SK-N-SH (cell line): ENCODE results near the gene GFY. TPM values are rescaled to one million over a fixed set of nuclear protein-coding genes. Genes with fewer than 3 reads are reported as not detected.

Source experiments
- CTCF ChIA-PET: fragments of 300-600, 350-600 bp; formaldehyde crosslinking; extraction: SDS; loops from one replicate; lab custom pipeline; 2021; lab: Yijun Ruan, JAX
- POLR2A ChIA-PET: fragments of 350-600 bp; sonication (Branson Sonifier 250); formaldehyde crosslinking; extraction: SDS; loops from one replicate; lab custom pipeline; 2020; ENCODE audit warnings: antibody characterized with exemption, inconsistent platforms; lab: Yijun Ruan, JAX
- DNase-seq: peaks from one replicate; pipeline ENCODE4 v3.0.0; 2012
- H2AFZ ChIP-seq: fragments of 200-600 bp; sonication (generic); 2 replicates; pipeline ENCODE4 v1.8.1; 2016; ENCODE audit warnings: antibody characterized with exemption, mild to moderate bottlenecking, low read depth
- H3F3A ChIP-seq: fragments of 200-600 bp; sonication (generic); replicated peaks from 2 replicates; pipeline ENCODE3; 2016; ENCODE audit warnings: antibody characterized with exemption, mild to moderate bottlenecking; ENCODE audit not compliant: insufficient read depth
- H3K27ac ChIP-seq, 2 experiments: fragments of 200-500 bp in 1 of 2; fragments of 200-600 bp in 1 of 2; sonication (Bioruptor generic) in 1 of 2; sonication (generic), shearing (Covaris generic) in 1 of 2; 2 replicates each; pipeline versions ENCODE4 v1.5.1 to v1.6.1; 2014 to 2016; ENCODE audit warnings: low read depth in 2 of 2, inconsistent platforms in 1 of 2, low read length in 1 of 2, mild to moderate bottlenecking in 1 of 2, mixed read lengths in 1 of 2
- H3K27me3 ChIP-seq: fragments of 200-600 bp; sonication (generic), shearing (Covaris generic); 2 replicates; pipeline ENCODE4 v1.6.1; 2016; ENCODE audit warnings: mixed run types; ENCODE audit not compliant: insufficient read depth
- H3K36me3 ChIP-seq, 2 experiments: fragments of 200-500 bp in 1 of 2; fragments of 200-600 bp in 1 of 2; sonication (Bioruptor generic) in 1 of 2; sonication (generic) in 1 of 2; replicated peaks in 1 of 2; 2 replicates each; pipeline versions ENCODE3 to v1.5.1; 2014 to 2016; ENCODE audit warnings: low read length in 1 of 2, mild to moderate bottlenecking in 1 of 2; ENCODE audit not compliant: insufficient read depth in 2 of 2, control insufficient read depth in 1 of 2
- H3K4me1 ChIP-seq, 2 experiments: fragments of 200-500 bp in 1 of 2; fragments of 200-600 bp in 1 of 2; sonication (Bioruptor generic) in 1 of 2; sonication (generic), shearing (Covaris generic) in 1 of 2; 2 replicates each; pipeline versions ENCODE4 v1.5.1 to v1.6.1; 2014 to 2016; ENCODE audit warnings: low read depth in 1 of 2, low read length in 1 of 2, mixed run types in 1 of 2; ENCODE audit not compliant: insufficient read depth in 2 of 2, control insufficient read depth in 1 of 2
- H3K4me2 ChIP-seq: fragments of 200-600 bp; sonication (generic), shearing (Covaris generic); 2 replicates; pipeline ENCODE4 v1.6.1; 2017; ENCODE audit warnings: mixed run types
- H3K4me3 ChIP-seq, 2 experiments: fragments of 200-500 bp in 1 of 2; fragments of 200-600 bp in 1 of 2; sonication (Bioruptor generic) in 1 of 2; sonication (generic), shearing (Covaris generic) in 1 of 2; 2 replicates each; pipeline versions ENCODE4 v1.5.1 to v1.8.1; 2014 to 2016; ENCODE audit warnings: low read depth in 2 of 2, inconsistent platforms in 1 of 2, low read length in 1 of 2, mild to moderate bottlenecking in 1 of 2, mixed read lengths in 1 of 2, moderate library complexity in 1 of 2
- H3K79me2 ChIP-seq: fragments of 200-600 bp; sonication (generic); 2 replicates; pipeline ENCODE4 v1.8.1; 2017; ENCODE audit warnings: mild to moderate bottlenecking; ENCODE audit not compliant: insufficient read depth
- H3K9ac ChIP-seq: fragments of 200-600 bp; sonication (generic); 2 replicates; pipeline ENCODE4 v1.6.1; 2017; ENCODE audit warnings: mixed run types
- H3K9me2 ChIP-seq: fragments of 200-600 bp; sonication (generic); 2 replicates; pipeline ENCODE4 v1.6.1; 2017; ENCODE audit warnings: mixed run types
- H3K9me3 ChIP-seq: fragments of 200-600 bp; sonication (generic); 2 replicates; pipeline ENCODE4 v1.6.1; 2017; ENCODE audit warnings: mixed run types, mild to moderate bottlenecking, moderate library complexity
- H4K20me1 ChIP-seq: fragments of 200-600 bp; sonication (generic); 2 replicates; pipeline ENCODE4 v1.6.1; 2017; ENCODE audit warnings: mild to moderate bottlenecking, mixed run types; ENCODE audit not compliant: insufficient read depth
- ELF1 ChIP-seq: IDR thresholded peaks from 2 replicates; pipeline ENCODE4 v1.4.0; 2012
- EP300 ChIP-seq, 2 experiments: IDR thresholded peaks; 2 replicates each; pipeline versions ENCODE4 v1.4.0 to v1.6.1; 2012; ENCODE audit warnings: borderline replicate concordance in 1 of 2, low read depth in 1 of 2, low read length in 1 of 2
- EZH2phosphoT487 ChIP-seq: fragments of 200-600 bp; sonication (generic); IDR thresholded peaks from 2 replicates; pipeline ENCODE4 v1.6.1; 2017; ENCODE audit warnings: low read depth, mixed run types, mild to moderate bottlenecking, antibody characterized with exemption, moderate library complexity, borderline replicate concordance
- FOXJ3 ChIP-seq: sonication (generic); formaldehyde crosslinking; IDR thresholded peaks from 2 replicates; pipeline ENCODE4 v1.5.1; 2020; ENCODE audit warnings: mild to moderate bottlenecking, missing genetic modification reagents
- GABPA ChIP-seq: IDR thresholded peaks from 2 replicates; pipeline ENCODE4 v1.4.0; 2012; ENCODE audit warnings: low read depth, mild to moderate bottlenecking
- GATA2 ChIP-seq: sonication (generic); formaldehyde crosslinking; IDR thresholded peaks from 2 replicates; pipeline ENCODE4 v1.5.0; 2020; ENCODE audit warnings: mild to moderate bottlenecking, missing genetic modification reagents
- NRF1 ChIP-seq: IDR thresholded peaks from 2 replicates; pipeline ENCODE4 v1.6.1; 2012; ENCODE audit warnings: low read depth, mild to moderate bottlenecking, low read length
- POLR2AphosphoS5 ChIP-seq: IDR thresholded peaks from 2 replicates; pipeline ENCODE4 v1.6.1; 2012; ENCODE audit warnings: low read depth, low read length
- SIN3A ChIP-seq: IDR thresholded peaks from 2 replicates; pipeline ENCODE4 v1.6.1; 2012; ENCODE audit warnings: low read depth, mild to moderate bottlenecking, low read length, moderate library complexity, borderline replicate concordance
- SMC3 ChIP-seq: IDR thresholded peaks from 2 replicates; pipeline ENCODE4 v1.6.1; 2012; ENCODE audit warnings: low read depth, low read length, improper control_type of control experiment
- TAF1 ChIP-seq: IDR thresholded peaks from 2 replicates; pipeline ENCODE4 v1.6.1; 2012; ENCODE audit warnings: low read depth, mild to moderate bottlenecking, low read length, moderate library complexity, borderline replicate concordance
- TCF12 ChIP-seq: IDR thresholded peaks from 2 replicates; pipeline ENCODE4 v1.4.0; 2012
- TEAD4 ChIP-seq: IDR thresholded peaks from 2 replicates; pipeline ENCODE4 v1.4.0; 2012; ENCODE audit warnings: mild to moderate bottlenecking, borderline replicate concordance; ENCODE audit not compliant: insufficient read depth
- WGBS: methylation state at CpG from one replicate; pipeline ENCODE4 v1.1.6; 2017; ENCODE audit warnings: low lambda C conversion rate; 5-methylcytosine and 5-hydroxymethylcytosine counted together
- polyA plus RNA-seq, 3 experiments: library from polyadenylated mRNA; depleted of rRNA; stranded (reverse); fragments of >200 nt; gene quantifications; 2 replicates each; pipeline ENCODE4 v1.2.3, GENCODE V29; 2012
- TF ChIP-seq, protein P1 (sequence below): IDR thresholded peaks from 2 replicates; pipeline ENCODE4 v1.4.0; 2012; ENCODE audit warnings: low read depth, borderline replicate concordance
- TF ChIP-seq, protein P2 (sequence below): fragments of 200-600 bp; sonication (generic); IDR thresholded peaks from 2 replicates; pipeline ENCODE4 v1.6.1; 2017; ENCODE audit warnings: antibody characterized with exemption, mild to moderate bottlenecking, moderate library complexity
- TF ChIP-seq, protein P3 (sequence below): IDR thresholded peaks from 2 replicates; pipeline ENCODE4 v1.4.0; 2012; ENCODE audit warnings: low read depth, borderline replicate concordance

Gene GFY
- polyA plus RNA-seq, 1 of the 3 experiments (the other 2 are of a cell fraction) = not detected

DNA sequence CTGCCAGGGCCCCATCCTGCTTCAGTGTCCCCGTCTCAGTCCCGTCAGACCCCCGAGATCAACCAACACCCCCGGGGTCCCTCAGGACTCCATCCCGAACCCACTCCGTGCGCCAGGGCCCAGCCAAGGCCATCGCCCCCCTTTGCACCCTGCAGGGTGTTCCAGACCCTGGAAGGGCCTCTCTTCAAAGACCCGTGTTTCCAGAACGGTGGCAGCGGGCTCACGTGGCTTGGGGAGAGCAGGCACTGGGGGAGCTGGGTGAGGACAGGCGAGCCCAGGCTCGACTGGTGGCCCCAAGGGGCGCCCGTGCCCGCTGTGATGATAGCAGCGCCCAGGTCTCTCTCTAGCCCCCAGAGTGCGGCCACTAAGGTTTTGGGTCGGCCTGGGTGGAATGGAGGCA is 35.8 kb upstream of the GFY start:
- ChIA-PET CTCF (interaction anchor here (3.2 to 8.8 kb wide), 5 partner anchors 9 to 54 kb away, joined by 11 to 149 read pairs (median 51); partner anchors contain the start of genes GFY and SLC17A7), POLR2A (no interaction called here)
- no peak for TF ChIP-seq GABPA
- TF ChIP-seq, protein P1, sequence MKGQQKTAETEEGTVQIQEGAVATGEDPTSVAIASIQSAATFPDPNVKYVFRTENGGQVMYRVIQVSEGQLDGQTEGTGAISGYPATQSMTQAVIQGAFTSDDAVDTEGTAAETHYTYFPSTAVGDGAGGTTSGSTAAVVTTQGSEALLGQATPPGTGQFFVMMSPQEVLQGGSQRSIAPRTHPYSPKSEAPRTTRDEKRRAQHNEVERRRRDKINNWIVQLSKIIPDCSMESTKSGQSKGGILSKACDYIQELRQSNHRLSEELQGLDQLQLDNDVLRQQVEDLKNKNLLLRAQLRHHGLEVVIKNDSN = no peak
- TF ChIP-seq, protein P2, sequence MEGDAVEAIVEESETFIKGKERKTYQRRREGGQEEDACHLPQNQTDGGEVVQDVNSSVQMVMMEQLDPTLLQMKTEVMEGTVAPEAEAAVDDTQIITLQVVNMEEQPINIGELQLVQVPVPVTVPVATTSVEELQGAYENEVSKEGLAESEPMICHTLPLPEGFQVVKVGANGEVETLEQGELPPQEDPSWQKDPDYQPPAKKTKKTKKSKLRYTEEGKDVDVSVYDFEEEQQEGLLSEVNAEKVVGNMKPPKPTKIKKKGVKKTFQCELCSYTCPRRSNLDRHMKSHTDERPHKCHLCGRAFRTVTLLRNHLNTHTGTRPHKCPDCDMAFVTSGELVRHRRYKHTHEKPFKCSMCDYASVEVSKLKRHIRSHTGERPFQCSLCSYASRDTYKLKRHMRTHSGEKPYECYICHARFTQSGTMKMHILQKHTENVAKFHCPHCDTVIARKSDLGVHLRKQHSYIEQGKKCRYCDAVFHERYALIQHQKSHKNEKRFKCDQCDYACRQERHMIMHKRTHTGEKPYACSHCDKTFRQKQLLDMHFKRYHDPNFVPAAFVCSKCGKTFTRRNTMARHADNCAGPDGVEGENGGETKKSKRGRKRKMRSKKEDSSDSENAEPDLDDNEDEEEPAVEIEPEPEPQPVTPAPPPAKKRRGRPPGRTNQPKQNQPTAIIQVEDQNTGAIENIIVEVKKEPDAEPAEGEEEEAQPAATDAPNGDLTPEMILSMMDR = no peak
- TF ChIP-seq TAF1 = no peak
- no peak for TF ChIP-seq GATA2 (CRISPR knock-in tag)
- TF ChIP-seq FOXJ3 = no peak
- no peak for TF ChIP-seq POLR2AphosphoS5
- no peak for TF ChIP-seq SMC3
- TF ChIP-seq, protein P3, sequence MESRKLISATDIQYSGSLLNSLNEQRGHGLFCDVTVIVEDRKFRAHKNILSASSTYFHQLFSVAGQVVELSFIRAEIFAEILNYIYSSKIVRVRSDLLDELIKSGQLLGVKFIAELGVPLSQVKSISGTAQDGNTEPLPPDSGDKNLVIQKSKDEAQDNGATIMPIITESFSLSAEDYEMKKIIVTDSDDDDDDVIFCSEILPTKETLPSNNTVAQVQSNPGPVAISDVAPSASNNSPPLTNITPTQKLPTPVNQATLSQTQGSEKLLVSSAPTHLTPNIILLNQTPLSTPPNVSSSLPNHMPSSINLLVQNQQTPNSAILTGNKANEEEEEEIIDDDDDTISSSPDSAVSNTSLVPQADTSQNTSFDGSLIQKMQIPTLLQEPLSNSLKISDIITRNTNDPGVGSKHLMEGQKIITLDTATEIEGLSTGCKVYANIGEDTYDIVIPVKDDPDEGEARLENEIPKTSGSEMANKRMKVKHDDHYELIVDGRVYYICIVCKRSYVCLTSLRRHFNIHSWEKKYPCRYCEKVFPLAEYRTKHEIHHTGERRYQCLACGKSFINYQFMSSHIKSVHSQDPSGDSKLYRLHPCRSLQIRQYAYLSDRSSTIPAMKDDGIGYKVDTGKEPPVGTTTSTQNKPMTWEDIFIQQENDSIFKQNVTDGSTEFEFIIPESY = no peak
- no peak for TF ChIP-seq EZH2phosphoT487
- TF ChIP-seq EP300 (IDR thresholded peaks at IDR 0.05; ENCODE audit: borderline replicate concordance in 1 of 2, low read depth in 1 of 2, low read length in 1 of 2) = no peak
- no peak for TF ChIP-seq NRF1
- TF ChIP-seq TEAD4 = no peak
- TF ChIP-seq ELF1 = no peak
- no peak for TF ChIP-seq SIN3A
- no peak for TF ChIP-seq TCF12

More for the DNA sequence above, 35.8 kb upstream of the GFY start:
- Histone ChIP-seq H3K9me3 (no peaks in the 10 kb centered on the region), H3K36me3 (no peaks in the 10 kb centered on the region), H3K9me2 (no peaks in the 10 kb centered on the region), H3K4me1 (peaks cover 0 to 3% of the 10 kb centered on the region in 2 experiments; a peak in 1 of 4 replicates), H4K20me1 (no peaks in the 10 kb centered on the region), H2AFZ (no peak overlapping the region), H3K79me2 (no peaks in the 10 kb centered on the region), H3K27me3 (peaks cover 40% of the 10 kb centered on the region), H3K27ac (no peak overlapping the region), H3K9ac (no peak overlapping the region), H3K4me3 (no peak overlapping the region), H3F3A (peaks cover 9% of the 10 kb centered on the region), H3K4me2 (no peak overlapping the region)
- DNase-seq = no peak
- 70% methylated on average over 14 of the region's 20 CpGs for WGBS
